SHP77 treated with DMSO at 0.1 percent for 48 hours (cell line): ENCODE data around the gene CD247.

Experiments used
- DNase-seq: peaks from one replicate; lab custom pipeline; 2025; lab: John Stamatoyannopoulos, UW

CD247 gene

GRCh38 chr1:167438171-167439138 is 79.9 kb downstream of the CD247 start:
- no peak for DNase-seq

- no peak for DNase-seq
These were observed 82.8 kb downstream of the CD247 start for GRCh38 chr1:167435484-167435883.

GRCh38 chr1:167434306-167434705 is 84.0 kb downstream of the CD247 start:
- DNase-seq, result no peak

GRCh38 chr1:167433884-167434283 is 84.4 kb downstream of the CD247 start:
- DNase-seq, result no peak

- no peak for DNase-seq
These were observed 85.5 kb downstream of the CD247 start for GRCh38 chr1:167432780-167433179.

- DNase-seq, result no peak
These were observed 86.2 kb downstream of the CD247 start for GRCh38 chr1:167431909-167432650.

GRCh38 chr1:167431261-167431908 is 86.9 kb downstream of the CD247 start:
- DNase-seq, result no peak

GRCh38 chr1:167430849-167431242 is 87.5 kb downstream of the CD247 start:
- no peak for DNase-seq

- DNase-seq, result no peak
These were observed 88.0 kb downstream of the CD247 start for GRCh38 chr1:167430134-167430848.

- no peak for DNase-seq
These were observed 88.7 kb downstream of the CD247 start for GRCh38 chr1:167429612-167430011.

GRCh38 chr1:167428395-167428794 is 89.9 kb downstream of the CD247 start:
- no peak for DNase-seq

- no peak for DNase-seq
These were observed 90.5 kb downstream of the CD247 start for GRCh38 chr1:167427848-167428247.

- no peak for DNase-seq
These were observed 91.6 kb downstream of the CD247 start for GRCh38 chr1:167426716-167427115.

GRCh38 chr1:167425482-167425881 is 92.8 kb downstream of the CD247 start:
- no peak for DNase-seq

GRCh38 chr1:167423684-167424619 is 94.4 kb downstream of the CD247 start:
- no peak for DNase-seq

- no peak for DNase-seq
These were observed 97.8 kb downstream of the CD247 start for GRCh38 chr1:167420510-167420909.

GRCh38 chr1:167419245-167419644 is 99.1 kb downstream of the CD247 start:
- no peak for DNase-seq

- DNase-seq, result no peak
These were observed 99.9 kb downstream of the CD247 start for GRCh38 chr1:167418391-167418790.

GRCh38 chr1:167416506-167416905 is 101.8 kb downstream of the CD247 start:
- no peak for DNase-seq

- DNase-seq, result no peak
These were observed 105.0 kb downstream of the CD247 start for GRCh38 chr1:167413328-167413727.

GRCh38 chr1:167412920-167413319 is 105.4 kb downstream of the CD247 start:
- DNase-seq, result no peak
